Activated naive CD4-positive, alpha-beta T cell treated with Interleukin-2 at 50 U/mL for 16 hours (primary cell): Measurements from ENCODE around the gene DYNLT1.
A peak's percentile ranks its signal among the peaks of the same experiment; 100 is the strongest.
"Not testable (repeated sequence)": the region's sequence is repeated elsewhere in the genome, so short reads cannot be mapped to it uniquely, and the experiment has no call there.

Experiments used
- DNase-seq: peaks from one replicate; pipeline ENCODE4 v3.0.0-alpha.2; 2020

The DYNLT1 gene

GRCh38 chr6:158620963-158621693 lies 23.4 kb downstream of the DYNLT1 start:
- DNase-seq: no peak

- no peak for DNase-seq
These were observed 24.4 kb downstream of the DYNLT1 start for GRCh38 chr6:158619922-158620801.

GRCh38 chr6:158618289-158618688 lies 26.3 kb downstream of the DYNLT1 start:
- not testable (repeated sequence) for DNase-seq

GRCh38 chr6:158614606-158615005 lies 29.9 kb downstream of the DYNLT1 start:
- DNase-seq: not testable (repeated sequence)

- no peak for DNase-seq
These were observed 32.8 kb downstream of the DYNLT1 start for GRCh38 chr6:158611541-158612370.

GRCh38 chr6:158611039-158611438 lies 33.5 kb downstream of the DYNLT1 start:
- DNase-seq: no peak

- DNase-seq: no peak
These were observed 34.1 kb downstream of the DYNLT1 start for GRCh38 chr6:158610319-158610968.

- no peak for DNase-seq
These were observed 34.9 kb downstream of the DYNLT1 start for GRCh38 chr6:158609455-158610155.

GRCh38 chr6:158608221-158608620 lies 36.3 kb downstream of the DYNLT1 start:
- no peak for DNase-seq

GRCh38 chr6:158607411-158608170 lies 37.0 kb downstream of the DYNLT1 start:
- no peak for DNase-seq

GRCh38 chr6:158606935-158607334 lies 37.6 kb downstream of the DYNLT1 start:
- no peak for DNase-seq

GRCh38 chr6:158606011-158606410 lies 38.5 kb downstream of the DYNLT1 start:
- not testable (repeated sequence) for DNase-seq

- peak; percentile 59 for DNase-seq
These were observed 39.2 kb downstream of the DYNLT1 start for GRCh38 chr6:158605266-158605878.

GRCh38 chr6:158604048-158604406 lies 40.5 kb downstream of the DYNLT1 start:
- no peak for DNase-seq

GRCh38 chr6:158603261-158604047 lies 41.1 kb downstream of the DYNLT1 start:
- DNase-seq: no peak

- no peak for DNase-seq
These were observed 44.9 kb downstream of the DYNLT1 start for GRCh38 chr6:158599635-158600034.

- DNase-seq: no peak
These were observed 47.0 kb downstream of the DYNLT1 start for GRCh38 chr6:158597565-158597964.

- no peak for DNase-seq
These were observed 47.7 kb downstream of the DYNLT1 start for GRCh38 chr6:158596861-158597260.

- peak; percentile 10 for DNase-seq
These were observed 49.3 kb downstream of the DYNLT1 start for GRCh38 chr6:158595223-158595622.

- no peak for DNase-seq
These were observed 50.9 kb downstream of the DYNLT1 start for GRCh38 chr6:158593670-158594069.
